ENCODE measurements around the gene MROH7.

MROH7 gene

GRCh38 chr1:54745864-54746263, 104.3 kb downstream of the MROH7 start:
- no peak overlapping the region for H3K4me3 ChIP-seq (ENCODE audit: low read depth, low read length)
- TF ChIP-seq CTCF (IDR thresholded peaks at IDR 0.05; ENCODE audit: borderline replicate concordance, insufficient read depth, low read depth, low read length): no peak

DNA sequence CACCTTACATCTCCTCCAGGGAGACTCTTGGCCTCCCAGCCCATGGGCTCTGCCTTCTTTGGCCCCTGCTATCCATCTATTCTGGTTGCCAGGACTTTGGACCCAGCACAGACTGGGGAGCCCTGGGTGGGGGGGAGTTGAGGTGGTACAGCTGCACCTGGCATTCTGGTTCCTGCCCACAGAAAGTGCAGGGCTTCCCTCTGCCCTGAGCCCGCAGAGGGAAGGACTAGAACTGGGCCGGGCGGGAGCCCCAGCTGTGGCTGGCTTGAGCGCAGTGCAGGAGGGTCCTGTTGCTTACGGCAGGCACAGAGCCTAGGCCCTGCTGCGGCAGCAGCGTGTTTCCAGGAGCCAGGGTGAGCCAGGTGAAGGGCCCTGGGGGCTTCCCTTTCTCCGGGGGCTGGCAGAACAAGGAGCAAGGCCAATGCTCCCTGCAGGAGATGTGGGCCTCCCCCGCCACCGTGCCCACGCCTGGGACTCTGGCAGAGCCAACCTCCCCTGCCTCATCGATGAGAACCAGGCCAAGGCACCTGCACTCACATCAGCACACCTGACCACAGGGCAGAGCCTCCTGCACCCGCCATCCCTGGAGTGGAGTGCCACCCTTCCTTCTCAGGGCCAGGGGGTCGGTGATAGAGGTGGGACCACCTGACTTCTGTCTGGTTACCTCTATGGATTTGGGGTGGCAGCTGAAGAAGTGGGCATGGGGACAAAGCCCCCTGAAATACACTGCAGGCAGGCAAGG, 106.7 kb downstream of the MROH7 start:
- TF ChIP-seq CTCF (IDR thresholded peaks at IDR 0.05; ENCODE audit: borderline replicate concordance, insufficient read depth, low read depth, low read length): no peak
- H3K4me3 ChIP-seq (ENCODE audit: low read depth, low read length): no peak overlapping the region

DNA sequence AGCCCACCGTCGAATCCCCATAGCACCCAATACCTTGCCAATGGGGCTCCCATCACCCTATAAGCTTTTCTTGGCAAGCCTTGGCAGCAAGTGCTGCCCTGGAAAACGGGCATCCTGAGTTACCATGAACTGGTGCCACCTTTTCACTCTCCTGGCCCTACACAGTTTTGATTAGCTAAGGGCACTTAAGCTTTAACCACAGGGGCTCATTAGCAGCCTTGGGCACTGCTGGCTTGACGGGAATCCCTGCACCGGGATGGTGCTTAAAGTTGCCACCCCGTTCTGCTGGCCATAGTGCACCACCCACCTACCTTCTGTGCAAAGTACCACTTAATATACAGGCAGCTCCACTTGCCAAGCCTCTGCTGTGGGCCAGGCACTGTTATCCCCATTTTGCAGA, 109.0 kb downstream of the MROH7 start:
- H3K4me3 ChIP-seq (ENCODE audit: low read depth, low read length): no peak overlapping the region
- no peak for TF ChIP-seq CTCF (IDR thresholded peaks at IDR 0.05; ENCODE audit: borderline replicate concordance, insufficient read depth, low read depth, low read length)

GRCh38 chr1:54751426-54751825, 109.8 kb downstream of the MROH7 start:
- no peak overlapping the region for H3K4me3 ChIP-seq (ENCODE audit: low read depth, low read length)
- TF ChIP-seq CTCF (IDR thresholded peaks at IDR 0.05; ENCODE audit: borderline replicate concordance, insufficient read depth, low read depth, low read length): no peak

GRCh38 chr1:54754045-54754444, 112.5 kb downstream of the MROH7 start:
- H3K4me3 ChIP-seq (ENCODE audit: low read depth, low read length): no peak overlapping the region
- no peak for TF ChIP-seq CTCF (IDR thresholded peaks at IDR 0.05; ENCODE audit: borderline replicate concordance, insufficient read depth, low read depth, low read length)

DNA sequence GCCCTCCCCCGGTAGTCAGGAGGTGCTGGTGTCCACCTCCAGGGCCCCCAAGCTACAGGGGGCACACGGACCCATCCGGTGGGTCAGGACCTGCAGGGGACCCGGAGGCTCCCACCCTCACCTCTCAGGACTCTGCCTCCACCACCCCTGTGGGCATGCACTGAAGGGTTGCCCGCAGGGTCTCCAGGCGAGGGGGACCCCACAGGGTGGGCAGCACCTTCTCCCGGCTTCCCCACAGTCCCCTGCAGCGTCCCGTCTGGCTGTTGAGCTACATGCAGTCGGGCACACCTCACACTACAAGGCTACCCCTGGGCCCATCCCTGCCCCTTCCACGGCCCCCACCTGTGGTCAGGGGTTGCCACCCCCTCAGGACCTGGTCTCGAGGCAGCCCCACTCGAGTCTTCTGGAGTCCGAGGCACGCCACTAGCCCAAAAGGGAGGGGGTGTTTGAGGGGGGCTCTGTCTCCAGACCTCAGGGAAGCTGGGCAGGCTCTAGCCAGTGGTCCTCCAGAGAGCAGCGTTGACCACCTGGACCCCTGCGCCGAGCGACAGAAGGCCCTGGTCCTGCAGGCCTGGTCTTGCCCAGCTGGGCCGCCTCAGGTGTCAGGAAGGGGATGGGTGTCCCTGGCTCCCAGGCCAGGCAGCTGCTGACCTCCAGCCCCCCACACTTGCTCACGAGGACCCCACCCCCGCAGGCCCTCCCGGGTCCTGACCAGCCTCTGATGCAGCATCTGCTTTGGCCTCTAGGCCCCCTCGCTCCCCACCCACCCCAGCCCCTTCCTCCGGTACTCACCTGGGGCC, 113.1 kb downstream of the MROH7 start:
- no peak overlapping the region for H3K4me3 ChIP-seq (ENCODE audit: low read depth, low read length)
- TF ChIP-seq CTCF (IDR thresholded peaks at IDR 0.05; ENCODE audit: borderline replicate concordance, insufficient read depth, low read depth, low read length): no peak

DNA sequence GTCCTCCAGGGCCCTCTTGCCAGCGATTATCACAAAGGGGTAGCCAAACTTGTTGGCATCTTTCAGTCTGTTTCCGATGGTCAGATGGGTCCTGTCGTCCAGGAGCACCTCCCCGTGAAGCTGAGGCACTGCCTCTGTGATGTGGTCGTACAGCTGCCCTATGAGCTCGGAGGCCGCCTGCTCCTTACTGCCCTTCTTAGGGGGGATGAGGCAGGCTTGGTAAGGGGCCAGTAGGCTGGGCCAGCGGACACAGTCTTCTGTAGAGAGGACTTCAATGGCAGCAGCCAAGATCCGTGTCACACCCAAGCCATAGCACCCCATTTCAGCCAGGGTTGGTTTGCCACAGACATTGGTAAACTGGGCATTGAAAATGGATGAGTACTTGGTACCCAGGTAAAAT, 116.2 kb downstream of the MROH7 start:
- no peak for TF ChIP-seq CTCF (IDR thresholded peaks at IDR 0.05; ENCODE audit: borderline replicate concordance, insufficient read depth, low read depth, low read length)
- H3K4me3 ChIP-seq (ENCODE audit: low read depth, low read length): no peak overlapping the region

Measured in GM12875 (cell line).